MM.1S (cell line): Measurements from ENCODE around the gene UBAP2L.

Source experiments
- CTCF ChIP-seq: fragments of 300-600 bp; sonication (generic); IDR thresholded peaks from 2 replicates; pipeline ENCODE4 v1.5.1; 2016; ENCODE audit warnings: antibody characterized with exemption, low read length, mixed read lengths
- EZH2 ChIP-seq: fragments of 300-600 bp; sonication (generic); optimal IDR thresholded peaks from 2 replicates; pipeline ENCODE3; 2017; ENCODE audit warnings: low read depth, mild to moderate bottlenecking, antibody characterized with exemption, low read length, mixed read lengths
- EZH2phosphoT487 ChIP-seq: fragments of 300-600 bp; sonication (generic); IDR thresholded peaks from 2 replicates; pipeline ENCODE4 v1.6.1; 2018; ENCODE audit warnings: antibody characterized with exemption, low read length

- TF ChIP-seq CTCF (no peak), EZH2phosphoT487 (no peak), EZH2 (no peak)
Observed at GRCh38 chr1:154256686-154257085, 35.9 kb downstream of the UBAP2L start.
